LoVo (cell line): ENCODE results near the gene FOXC1.

ENCODE experiments used
- DNase-seq: peaks from one replicate; pipeline ENCODE4 v3.0.0-alpha.2; 2016; ENCODE audit warnings: low spot score

Gene FOXC1

GRCh38 chr6:1609648-1610496, at the start of gene FOXC1:
Gene FOXC1 (plus strand): TSS chr6:1609915. CDS start chr6:1610446, 531 bp downstream.
- peak; percentile 93 for DNase-seq

GRCh38 chr6:1560281-1561058, 49.2 kb upstream of the FOXC1 start:
- DNase-seq, result no peak

GRCh38 chr6:1561355-1561754, 48.4 kb upstream of the FOXC1 start:
- DNase-seq, result no peak

GRCh38 chr6:1562171-1562955, 47.4 kb upstream of the FOXC1 start:
- DNase-seq, result no peak

- DNase-seq, result no peak
Measured at GRCh38 chr6:1569377-1569776, 40.3 kb upstream of the FOXC1 start.

- no peak for DNase-seq
Measured at GRCh38 chr6:1570848-1571247, 38.9 kb upstream of the FOXC1 start.

- DNase-seq, result no peak
Measured at GRCh38 chr6:1572892-1573291, 36.8 kb upstream of the FOXC1 start.

- DNase-seq, result no peak
Measured at GRCh38 chr6:1574083-1574761, 35.5 kb upstream of the FOXC1 start.

GRCh38 chr6:1574890-1575209, 34.9 kb upstream of the FOXC1 start:
- DNase-seq, result no peak

- no peak for DNase-seq
Measured at GRCh38 chr6:1575210-1576041, 34.3 kb upstream of the FOXC1 start.

GRCh38 chr6:1576166-1576565, 33.5 kb upstream of the FOXC1 start:
- no peak for DNase-seq

- DNase-seq, result no peak
Measured at GRCh38 chr6:1576711-1577110, 33.0 kb upstream of the FOXC1 start.

- no peak for DNase-seq
Measured at GRCh38 chr6:1577146-1577680, 32.5 kb upstream of the FOXC1 start.

- DNase-seq, result no peak
Measured at GRCh38 chr6:1577896-1578745, 31.6 kb upstream of the FOXC1 start.

GRCh38 chr6:1579096-1579495, 30.6 kb upstream of the FOXC1 start:
- no peak for DNase-seq

GRCh38 chr6:1580109-1580508, 29.6 kb upstream of the FOXC1 start:
- no peak for DNase-seq

GRCh38 chr6:1580585-1580984, 29.1 kb upstream of the FOXC1 start:
- no peak for DNase-seq

GRCh38 chr6:1581120-1581991, 28.4 kb upstream of the FOXC1 start:
- no peak for DNase-seq

GRCh38 chr6:1584146-1584545, 25.6 kb upstream of the FOXC1 start:
- no peak for DNase-seq
